ENCODE results near the gene RMDN3.

DNA sequence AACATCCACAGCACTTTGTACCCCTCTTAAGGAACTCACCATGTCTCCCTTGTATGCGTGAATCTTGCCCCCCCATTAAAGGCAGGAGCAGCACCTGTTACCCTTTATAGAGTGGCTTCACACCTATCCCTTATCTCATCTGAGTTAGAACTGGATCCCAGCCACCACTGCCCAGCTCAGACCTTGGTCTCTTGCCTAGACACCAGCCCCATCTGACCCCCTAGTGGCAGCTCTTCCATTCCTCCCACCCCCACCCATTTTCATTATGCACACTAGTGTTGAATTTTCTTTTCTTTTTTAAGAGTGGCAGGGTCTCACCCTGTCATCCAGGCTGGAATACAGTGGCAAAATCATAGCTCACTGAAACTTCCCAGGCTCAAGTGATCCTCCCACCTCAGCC, 48.6 kb upstream of the RMDN3 start:
- TF ChIP-seq ZNF565 (CRISPR knock-in tag; conservative IDR thresholded peaks at IDR 0.05; ENCODE audit: low read depth) (no peak), RARB (CRISPR knock-in tag; IDR thresholded peaks at IDR 0.05) (no peak), GLIS3 (CRISPR knock-in tag; IDR thresholded peaks at IDR 0.05) (no peak), ZFP30 (CRISPR knock-in tag; IDR thresholded peaks at IDR 0.05) (no peak), ZNF70 (CRISPR knock-in tag; IDR thresholded peaks at IDR 0.05) (no peak), CSDC2 (CRISPR knock-in tag; IDR thresholded peaks at IDR 0.05) (no peak), ARNTL (CRISPR knock-in tag; IDR thresholded peaks at IDR 0.05; ENCODE audit: borderline replicate concordance, low read depth) (no peak), PPARA (CRISPR knock-in tag; IDR thresholded peaks at IDR 0.05; ENCODE audit: borderline replicate concordance) (no peak), SNAI2 (CRISPR knock-in tag; IDR thresholded peaks at IDR 0.05) (no peak)
- TF ChIP-seq, protein P1, sequence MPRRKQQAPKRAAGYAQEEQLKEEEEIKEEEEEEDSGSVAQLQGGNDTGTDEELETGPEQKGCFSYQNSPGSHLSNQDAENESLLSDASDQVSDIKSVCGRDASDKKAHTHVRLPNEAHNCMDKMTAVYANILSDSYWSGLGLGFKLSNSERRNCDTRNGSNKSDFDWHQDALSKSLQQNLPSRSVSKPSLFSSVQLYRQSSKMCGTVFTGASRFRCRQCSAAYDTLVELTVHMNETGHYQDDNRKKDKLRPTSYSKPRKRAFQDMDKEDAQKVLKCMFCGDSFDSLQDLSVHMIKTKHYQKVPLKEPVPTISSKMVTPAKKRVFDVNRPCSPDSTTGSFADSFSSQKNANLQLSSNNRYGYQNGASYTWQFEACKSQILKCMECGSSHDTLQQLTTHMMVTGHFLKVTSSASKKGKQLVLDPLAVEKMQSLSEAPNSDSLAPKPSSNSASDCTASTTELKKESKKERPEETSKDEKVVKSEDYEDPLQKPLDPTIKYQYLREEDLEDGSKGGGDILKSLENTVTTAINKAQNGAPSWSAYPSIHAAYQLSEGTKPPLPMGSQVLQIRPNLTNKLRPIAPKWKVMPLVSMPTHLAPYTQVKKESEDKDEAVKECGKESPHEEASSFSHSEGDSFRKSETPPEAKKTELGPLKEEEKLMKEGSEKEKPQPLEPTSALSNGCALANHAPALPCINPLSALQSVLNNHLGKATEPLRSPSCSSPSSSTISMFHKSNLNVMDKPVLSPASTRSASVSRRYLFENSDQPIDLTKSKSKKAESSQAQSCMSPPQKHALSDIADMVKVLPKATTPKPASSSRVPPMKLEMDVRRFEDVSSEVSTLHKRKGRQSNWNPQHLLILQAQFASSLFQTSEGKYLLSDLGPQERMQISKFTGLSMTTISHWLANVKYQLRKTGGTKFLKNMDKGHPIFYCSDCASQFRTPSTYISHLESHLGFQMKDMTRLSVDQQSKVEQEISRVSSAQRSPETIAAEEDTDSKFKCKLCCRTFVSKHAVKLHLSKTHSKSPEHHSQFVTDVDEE (CRISPR knock-in tag; IDR thresholded peaks at IDR 0.05) = no peak
- TF ChIP-seq, protein P2, sequence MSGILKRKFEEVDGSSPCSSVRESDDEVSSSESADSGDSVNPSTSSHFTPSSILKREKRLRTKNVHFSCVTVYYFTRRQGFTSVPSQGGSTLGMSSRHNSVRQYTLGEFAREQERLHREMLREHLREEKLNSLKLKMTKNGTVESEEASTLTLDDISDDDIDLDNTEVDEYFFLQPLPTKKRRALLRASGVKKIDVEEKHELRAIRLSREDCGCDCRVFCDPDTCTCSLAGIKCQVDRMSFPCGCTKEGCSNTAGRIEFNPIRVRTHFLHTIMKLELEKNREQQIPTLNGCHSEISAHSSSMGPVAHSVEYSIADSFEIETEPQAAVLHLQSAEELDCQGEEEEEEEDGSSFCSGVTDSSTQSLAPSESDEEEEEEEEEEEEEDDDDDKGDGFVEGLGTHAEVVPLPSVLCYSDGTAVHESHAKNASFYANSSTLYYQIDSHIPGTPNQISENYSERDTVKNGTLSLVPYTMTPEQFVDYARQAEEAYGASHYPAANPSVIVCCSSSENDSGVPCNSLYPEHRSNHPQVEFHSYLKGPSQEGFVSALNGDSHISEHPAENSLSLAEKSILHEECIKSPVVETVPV (CRISPR knock-in tag; IDR thresholded peaks at IDR 0.05) = no peak
- TF ChIP-seq, protein P3, sequence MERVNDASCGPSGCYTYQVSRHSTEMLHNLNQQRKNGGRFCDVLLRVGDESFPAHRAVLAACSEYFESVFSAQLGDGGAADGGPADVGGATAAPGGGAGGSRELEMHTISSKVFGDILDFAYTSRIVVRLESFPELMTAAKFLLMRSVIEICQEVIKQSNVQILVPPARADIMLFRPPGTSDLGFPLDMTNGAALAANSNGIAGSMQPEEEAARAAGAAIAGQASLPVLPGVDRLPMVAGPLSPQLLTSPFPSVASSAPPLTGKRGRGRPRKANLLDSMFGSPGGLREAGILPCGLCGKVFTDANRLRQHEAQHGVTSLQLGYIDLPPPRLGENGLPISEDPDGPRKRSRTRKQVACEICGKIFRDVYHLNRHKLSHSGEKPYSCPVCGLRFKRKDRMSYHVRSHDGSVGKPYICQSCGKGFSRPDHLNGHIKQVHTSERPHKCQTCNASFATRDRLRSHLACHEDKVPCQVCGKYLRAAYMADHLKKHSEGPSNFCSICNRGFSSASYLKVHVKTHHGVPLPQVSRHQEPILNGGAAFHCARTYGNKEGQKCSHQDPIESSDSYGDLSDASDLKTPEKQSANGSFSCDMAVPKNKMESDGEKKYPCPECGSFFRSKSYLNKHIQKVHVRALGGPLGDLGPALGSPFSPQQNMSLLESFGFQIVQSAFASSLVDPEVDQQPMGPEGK (CRISPR knock-in tag; IDR thresholded peaks at IDR 0.05; ENCODE audit: borderline replicate concordance) = no peak
- TF ChIP-seq, protein P4, sequence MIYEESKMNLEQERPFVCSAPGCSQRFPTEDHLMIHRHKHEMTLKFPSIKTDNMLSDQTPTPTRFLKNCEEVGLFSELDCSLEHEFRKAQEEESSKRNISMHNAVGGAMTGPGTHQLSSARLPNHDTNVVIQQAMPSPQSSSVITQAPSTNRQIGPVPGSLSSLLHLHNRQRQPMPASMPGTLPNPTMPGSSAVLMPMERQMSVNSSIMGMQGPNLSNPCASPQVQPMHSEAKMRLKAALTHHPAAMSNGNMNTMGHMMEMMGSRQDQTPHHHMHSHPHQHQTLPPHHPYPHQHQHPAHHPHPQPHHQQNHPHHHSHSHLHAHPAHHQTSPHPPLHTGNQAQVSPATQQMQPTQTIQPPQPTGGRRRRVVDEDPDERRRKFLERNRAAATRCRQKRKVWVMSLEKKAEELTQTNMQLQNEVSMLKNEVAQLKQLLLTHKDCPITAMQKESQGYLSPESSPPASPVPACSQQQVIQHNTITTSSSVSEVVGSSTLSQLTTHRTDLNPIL (CRISPR knock-in tag; IDR thresholded peaks at IDR 0.05; ENCODE audit: low read depth) = no peak
